ENCODE data around the gene PES1. TPM values are rescaled to one million over a fixed set of nuclear protein-coding genes. Genes with fewer than 3 reads are reported as not detected.

PES1 gene
- polyA plus RNA-seq, 1 donor, result 58.6 TPM

GRCh38 chr22:30580896-30581295, 10.8 kb downstream of the PES1 start:
- peaks cover 98% of the 10 kb centered on the region for H3K36me3 ChIP-seq (ENCODE audit: control insufficient read depth, insufficient read depth, low read length)
- H3K4me1 ChIP-seq (ENCODE audit: control insufficient read depth, insufficient read depth, low read length), result no peaks in the 10 kb centered on the region
- H3K4me3 ChIP-seq (ENCODE audit: low read length), result no peak overlapping the region
- no peaks in the 10 kb centered on the region for H3K27me3 ChIP-seq (ENCODE audit: control insufficient read depth, insufficient read depth, low read length)
- DNase-seq, result no peak
- WGBS (ENCODE audit: insufficient coverage, low lambda C conversion rate), result 60% methylated on average over 1 of the region's 6 CpGs
- no peaks in the 10 kb centered on the region for H3K9me3 ChIP-seq (ENCODE audit: control insufficient read depth, low read depth, low read length)
- H3K27ac ChIP-seq (ENCODE audit: low read length), result no peak overlapping the region

GRCh38 chr22:30578481-30578880, 13.2 kb downstream of the PES1 start:
- peaks cover 4% of the 10 kb centered on the region for H3K4me1 ChIP-seq (ENCODE audit: control insufficient read depth, insufficient read depth, low read length)
- H3K9me3 ChIP-seq (ENCODE audit: control insufficient read depth, low read depth, low read length), result no peaks in the 10 kb centered on the region
- no peaks in the 10 kb centered on the region for H3K27me3 ChIP-seq (ENCODE audit: control insufficient read depth, insufficient read depth, low read length)
- DNase-seq, result no peak
- H3K36me3 ChIP-seq (ENCODE audit: control insufficient read depth, insufficient read depth, low read length), result peaks cover 82% of the 10 kb centered on the region
- no CpG with 5 or more reads among the region's 12 CpGs for WGBS (ENCODE audit: insufficient coverage, low lambda C conversion rate)
- no peak overlapping the region for H3K4me3 ChIP-seq (ENCODE audit: low read length)
- no peak overlapping the region for H3K27ac ChIP-seq (ENCODE audit: low read length)

- WGBS (ENCODE audit: insufficient coverage, low lambda C conversion rate), result no CpG with 5 or more reads among the region's 15 CpGs
- no peak for DNase-seq
- H3K4me3 ChIP-seq (ENCODE audit: low read length), result no peak overlapping the region
- H3K27me3 ChIP-seq (ENCODE audit: control insufficient read depth, insufficient read depth, low read length), result no peaks in the 10 kb centered on the region
- no peaks in the 10 kb centered on the region for H3K9me3 ChIP-seq (ENCODE audit: control insufficient read depth, low read depth, low read length)
- no peak overlapping the region for H3K27ac ChIP-seq (ENCODE audit: low read length)
- peaks cover 56% of the 10 kb centered on the region for H3K36me3 ChIP-seq (ENCODE audit: control insufficient read depth, insufficient read depth, low read length)
- H3K4me1 ChIP-seq (ENCODE audit: control insufficient read depth, insufficient read depth, low read length), result peaks cover 27% of the 10 kb centered on the region
Observed at GRCh38 chr22:30575859-30576258, 15.9 kb downstream of the PES1 start.

GRCh38 chr22:30574997-30575671, 16.6 kb downstream of the PES1 start:
- no CpG with 5 or more reads among the region's 12 CpGs for WGBS (ENCODE audit: insufficient coverage, low lambda C conversion rate)
- DNase-seq, result peak in 1 of 2 donors; percentile 45
- H3K36me3 ChIP-seq (ENCODE audit: control insufficient read depth, insufficient read depth, low read length), result peaks cover 49% of the 10 kb centered on the region
- peak overlapping the region; percentile 35 for H3K4me3 ChIP-seq (ENCODE audit: low read length)
- H3K9me3 ChIP-seq (ENCODE audit: control insufficient read depth, low read depth, low read length), result no peaks in the 10 kb centered on the region
- peaks cover 27% of the 10 kb centered on the region for H3K4me1 ChIP-seq (ENCODE audit: control insufficient read depth, insufficient read depth, low read length)
- H3K27me3 ChIP-seq (ENCODE audit: control insufficient read depth, insufficient read depth, low read length), result no peaks in the 10 kb centered on the region
- H3K27ac ChIP-seq (ENCODE audit: low read length), result peak overlapping the region; percentile 61

- Histone ChIP-seq H3K27ac (ENCODE audit: low read length) (peak within 1 kb of the TSS; percentile 96), H3K4me3 (ENCODE audit: low read length) (peak within 1 kb of the TSS; percentile 61), H3K27me3 (ENCODE audit: control insufficient read depth, insufficient read depth, low read length) (no peaks in the 10 kb centered on the region), H3K9me3 (ENCODE audit: control insufficient read depth, low read depth, low read length) (no peaks in the 10 kb centered on the region), H3K36me3 (ENCODE audit: control insufficient read depth, insufficient read depth, low read length) (peaks cover 41% of the 10 kb centered on the region), H3K4me1 (ENCODE audit: control insufficient read depth, insufficient read depth, low read length) (peaks cover 27% of the 10 kb centered on the region)
- WGBS (ENCODE audit: insufficient coverage, low lambda C conversion rate), result no CpG with 5 or more reads among the region's 75 CpGs
- peak; percentile 70 to 87 for DNase-seq
Observed at GRCh38 chr22:30574095-30574981, 17.4 kb downstream of the PES1 start, which contains the start of gene GAL3ST1. GAL3ST1 (minus strand) TSS chr22:30574665; CDS start chr22:30557392, 17,273 bp downstream.

GRCh38 chr22:30573594-30574094, 18.1 kb downstream of the PES1 start:
- peak overlapping the region; percentile 96 for H3K27ac ChIP-seq (ENCODE audit: low read length)
- H3K4me3 ChIP-seq (ENCODE audit: low read length), result peak overlapping the region; percentile 61
- peak; percentile 19 to 55 for DNase-seq

GRCh38 chr22:30572840-30573593, 18.7 kb downstream of the PES1 start:
- no CpG with 5 or more reads among the region's 12 CpGs for whole genome bisulfite sequencing (ENCODE audit: insufficient coverage, low lambda C conversion rate)
- H3K36me3 ChIP-seq (ENCODE audit: control insufficient read depth, insufficient read depth, low read length), result peaks cover 28% of the 10 kb centered on the region
- peak; percentile 62 to 80 for DNase-seq
- H3K4me1 ChIP-seq (ENCODE audit: control insufficient read depth, insufficient read depth, low read length), result peaks cover 27% of the 10 kb centered on the region
- no peaks in the 10 kb centered on the region for H3K27me3 ChIP-seq (ENCODE audit: control insufficient read depth, insufficient read depth, low read length)
- H3K27ac ChIP-seq (ENCODE audit: low read length), result peak overlapping the region; percentile 96
- no peaks in the 10 kb centered on the region for H3K9me3 ChIP-seq (ENCODE audit: control insufficient read depth, low read depth, low read length)
- peak overlapping the region; percentile 61 for H3K4me3 ChIP-seq (ENCODE audit: low read length)

More at GRCh38 chr22:30573594-30574094, 18.1 kb downstream of the PES1 start:
- Histone ChIP-seq H3K27me3 (ENCODE audit: control insufficient read depth, insufficient read depth, low read length) (no peaks in the 10 kb centered on the region), H3K9me3 (ENCODE audit: control insufficient read depth, low read depth, low read length) (no peaks in the 10 kb centered on the region), H3K36me3 (ENCODE audit: control insufficient read depth, insufficient read depth, low read length) (peaks cover 34% of the 10 kb centered on the region), H3K4me1 (ENCODE audit: control insufficient read depth, insufficient read depth, low read length) (peaks cover 27% of the 10 kb centered on the region)
- WGBS (ENCODE audit: insufficient coverage, low lambda C conversion rate), result no CpG with 5 or more reads among the region's 7 CpGs

DNA sequence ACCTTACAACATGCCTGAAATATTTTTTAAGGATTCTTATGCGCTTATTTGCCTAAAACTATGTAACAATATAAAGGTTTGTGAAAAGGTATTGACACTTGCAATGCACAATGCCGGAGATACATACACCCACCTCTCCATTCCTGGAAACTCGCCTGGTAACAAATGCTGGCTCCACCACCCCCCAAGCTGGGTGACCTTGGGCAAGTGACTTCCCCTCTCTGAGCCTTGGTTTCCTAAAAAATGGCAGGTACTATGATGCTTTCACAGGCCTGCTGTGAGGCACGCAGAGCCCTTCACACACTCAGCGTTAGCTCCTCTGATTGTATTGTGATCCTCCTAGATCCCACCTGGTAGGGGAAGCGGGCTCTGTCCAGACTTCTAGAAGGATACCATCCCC, 19.5 kb downstream of the PES1 start:
- Histone ChIP-seq H3K27me3 (ENCODE audit: control insufficient read depth, insufficient read depth, low read length) (no peaks in the 10 kb centered on the region), H3K9me3 (ENCODE audit: control insufficient read depth, low read depth, low read length) (no peaks in the 10 kb centered on the region), H3K4me3 (ENCODE audit: low read length) (peak overlapping the region; percentile 61), H3K4me1 (ENCODE audit: control insufficient read depth, insufficient read depth, low read length) (peaks cover 27% of the 10 kb centered on the region), H3K36me3 (ENCODE audit: control insufficient read depth, insufficient read depth, low read length) (peaks cover 20% of the 10 kb centered on the region), H3K27ac (ENCODE audit: low read length) (peak overlapping the region; percentile 96)
- DNase-seq, result no peak
- WGBS (ENCODE audit: insufficient coverage, low lambda C conversion rate), result no CpG with 5 or more reads among the region's 6 CpGs

DNA sequence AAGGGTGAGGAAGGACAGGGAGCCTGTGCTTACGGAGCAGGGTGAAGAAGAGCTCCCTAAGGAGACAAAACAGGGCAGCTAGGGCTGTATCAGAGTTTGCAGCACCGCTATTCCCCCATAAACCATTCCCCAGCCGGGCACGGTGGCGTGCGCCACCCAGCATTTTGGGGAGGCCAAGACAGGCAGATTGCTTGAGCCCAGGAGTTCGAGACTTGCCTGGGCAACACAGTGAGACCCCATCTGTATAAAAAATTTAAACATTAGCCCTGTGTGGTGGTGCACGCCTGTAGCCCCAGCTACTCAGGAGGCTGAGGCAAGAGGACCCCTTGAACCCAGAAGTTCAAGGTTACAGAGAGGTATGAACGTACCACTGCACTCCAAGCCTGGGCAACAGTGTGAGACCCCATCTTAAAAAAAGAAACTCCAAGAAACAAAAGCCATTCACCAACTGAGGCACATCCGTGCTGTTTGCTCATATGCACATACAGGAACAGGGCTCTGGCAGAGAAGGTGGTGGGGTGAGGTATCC, 22.0 kb downstream of the PES1 start:
- WGBS (ENCODE audit: insufficient coverage, low lambda C conversion rate), result 100% methylated on average over 1 of the region's 10 CpGs
- no peaks in the 10 kb centered on the region for H3K36me3 ChIP-seq (ENCODE audit: control insufficient read depth, insufficient read depth, low read length)
- DNase-seq, result no peak
- no peak overlapping the region for H3K27ac ChIP-seq (ENCODE audit: low read length)
- peaks cover 48% of the 10 kb centered on the region for H3K4me1 ChIP-seq (ENCODE audit: control insufficient read depth, insufficient read depth, low read length)
- no peaks in the 10 kb centered on the region for H3K9me3 ChIP-seq (ENCODE audit: control insufficient read depth, low read depth, low read length)
- H3K27me3 ChIP-seq (ENCODE audit: control insufficient read depth, insufficient read depth, low read length), result no peaks in the 10 kb centered on the region
- H3K4me3 ChIP-seq (ENCODE audit: low read length), result no peak overlapping the region

All from large intestine (tissue), 3 donors.